Nephron progenitor cell (in vitro differentiated cells): Measurements from ENCODE around the gene ATP10B.

ENCODE experiments used
- DNase-seq: peaks from one replicate; pipeline ENCODE4 v3.0.0; 2021
- H3K27ac Mint-ChIP-seq: 2 replicates; pipeline ENCODE4 v1.8.0; 2021; ENCODE audit warnings: mild to moderate bottlenecking, moderate library complexity, mixed read lengths
- H3K27me3 Mint-ChIP-seq: 2 replicates; pipeline ENCODE4 v1.8.0; 2021; ENCODE audit warnings: mild to moderate bottlenecking, low read depth, mixed read lengths; ENCODE audit not compliant: poor library complexity
- H3K36me3 Mint-ChIP-seq: 2 replicates; pipeline ENCODE4 v1.8.0; 2021; ENCODE audit warnings: low read depth, mixed read lengths
- H3K4me1 Mint-ChIP-seq: 2 replicates; pipeline ENCODE4 v1.8.0; 2021; ENCODE audit warnings: mixed read lengths
- H3K4me3 Mint-ChIP-seq: 2 replicates; pipeline ENCODE4 v1.8.0; 2021; ENCODE audit warnings: mild to moderate bottlenecking, moderate library complexity, mixed read lengths
- H3K9me3 Mint-ChIP-seq: 2 replicates; pipeline ENCODE4 v1.8.0; 2021; ENCODE audit warnings: mild to moderate bottlenecking, moderate library complexity, mixed read lengths
- TF ChIP-seq, protein P1 (sequence below): fragments of 200-600 bp; sonication (generic); IDR thresholded peaks from 2 replicates; pipeline ENCODE4 v1.5.0; 2021; ENCODE audit warnings: antibody characterized with exemption

The ATP10B gene

DNA sequence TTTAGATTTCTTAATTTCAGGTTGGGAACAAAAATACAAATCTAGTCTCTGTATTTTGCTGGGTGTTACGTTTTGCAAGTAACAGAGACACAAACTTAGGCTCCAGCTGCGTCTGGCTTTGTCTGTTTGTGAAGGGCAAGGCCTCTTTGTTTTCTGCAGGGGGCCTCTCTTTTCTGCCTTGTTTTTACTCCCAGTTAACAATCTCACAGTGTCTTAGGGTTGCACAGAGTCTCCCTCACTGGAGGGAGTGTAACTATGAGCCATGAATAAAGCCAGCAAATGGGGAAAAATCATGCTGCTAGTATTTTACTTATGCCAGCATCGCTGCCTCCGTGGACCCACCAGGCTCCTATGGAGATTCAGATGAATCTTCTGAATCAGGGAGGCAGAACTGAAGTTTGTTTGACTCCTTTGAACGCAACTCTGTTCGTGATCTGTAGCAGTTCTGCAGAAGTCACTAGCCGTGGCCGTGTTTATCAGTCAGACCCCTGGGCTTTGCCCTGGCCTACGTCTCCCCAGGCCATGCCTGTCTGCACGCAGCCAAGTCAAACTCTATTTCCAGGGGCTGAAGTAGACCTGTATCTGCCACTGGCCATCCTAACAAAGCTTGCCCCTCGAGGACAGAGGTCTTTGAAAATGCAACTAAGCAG lies 77.2 kb downstream of the ATP10B start:
- Mint-ChIP-seq H3K4me1 (peaks cover 26% of the 10 kb centered on the region), H3K4me3 (no peak overlapping the region), H3K36me3 (no peaks in the 10 kb centered on the region), H3K27ac (peak overlapping the region; percentile 92), H3K9me3 (no peaks in the 10 kb centered on the region), H3K27me3 (peaks cover 4% of the 10 kb centered on the region)
- no peak for DNase-seq
- TF ChIP-seq, protein P1, sequence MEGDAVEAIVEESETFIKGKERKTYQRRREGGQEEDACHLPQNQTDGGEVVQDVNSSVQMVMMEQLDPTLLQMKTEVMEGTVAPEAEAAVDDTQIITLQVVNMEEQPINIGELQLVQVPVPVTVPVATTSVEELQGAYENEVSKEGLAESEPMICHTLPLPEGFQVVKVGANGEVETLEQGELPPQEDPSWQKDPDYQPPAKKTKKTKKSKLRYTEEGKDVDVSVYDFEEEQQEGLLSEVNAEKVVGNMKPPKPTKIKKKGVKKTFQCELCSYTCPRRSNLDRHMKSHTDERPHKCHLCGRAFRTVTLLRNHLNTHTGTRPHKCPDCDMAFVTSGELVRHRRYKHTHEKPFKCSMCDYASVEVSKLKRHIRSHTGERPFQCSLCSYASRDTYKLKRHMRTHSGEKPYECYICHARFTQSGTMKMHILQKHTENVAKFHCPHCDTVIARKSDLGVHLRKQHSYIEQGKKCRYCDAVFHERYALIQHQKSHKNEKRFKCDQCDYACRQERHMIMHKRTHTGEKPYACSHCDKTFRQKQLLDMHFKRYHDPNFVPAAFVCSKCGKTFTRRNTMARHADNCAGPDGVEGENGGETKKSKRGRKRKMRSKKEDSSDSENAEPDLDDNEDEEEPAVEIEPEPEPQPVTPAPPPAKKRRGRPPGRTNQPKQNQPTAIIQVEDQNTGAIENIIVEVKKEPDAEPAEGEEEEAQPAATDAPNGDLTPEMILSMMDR: no peak

GRCh38 chr5:160773646-160774410 lies 78.2 kb downstream of the ATP10B start:
- Mint-ChIP-seq H3K4me3 (no peak overlapping the region), H3K27me3 (peaks cover 3% of the 10 kb centered on the region), H3K36me3 (no peaks in the 10 kb centered on the region), H3K27ac (peak overlapping the region; percentile 92), H3K9me3 (no peaks in the 10 kb centered on the region), H3K4me1 (peaks cover 26% of the 10 kb centered on the region)
- TF ChIP-seq, protein P1: no peak
- no peak for DNase-seq

- H3K9me3 Mint-ChIP-seq: no peaks in the 10 kb centered on the region
- H3K4me1 Mint-ChIP-seq: peaks cover 26% of the 10 kb centered on the region
- DNase-seq: no peak
- H3K27me3 Mint-ChIP-seq: peaks cover 3% of the 10 kb centered on the region
- no peaks in the 10 kb centered on the region for H3K36me3 Mint-ChIP-seq
- H3K4me3 Mint-ChIP-seq: no peak overlapping the region
- TF ChIP-seq, protein P1: no peak
- no peak overlapping the region for H3K27ac Mint-ChIP-seq
Measured at GRCh38 chr5:160772854-160773253, 79.2 kb downstream of the ATP10B start.

GRCh38 chr5:160770718-160771117 lies 81.3 kb downstream of the ATP10B start:
- TF ChIP-seq, protein P1: no peak
- Mint-ChIP-seq H3K9me3 (no peaks in the 10 kb centered on the region), H3K4me1 (peaks cover 26% of the 10 kb centered on the region), H3K27ac (no peak overlapping the region), H3K36me3 (no peaks in the 10 kb centered on the region), H3K4me3 (no peak overlapping the region), H3K27me3 (peaks cover 3% of the 10 kb centered on the region)
- DNase-seq: no peak

GRCh38 chr5:160769301-160769700 lies 82.7 kb downstream of the ATP10B start:
- Mint-ChIP-seq H3K27ac (no peak overlapping the region), H3K27me3 (no peaks in the 10 kb centered on the region), H3K4me1 (peaks cover 18% of the 10 kb centered on the region), H3K4me3 (no peak overlapping the region), H3K36me3 (no peaks in the 10 kb centered on the region), H3K9me3 (no peaks in the 10 kb centered on the region)
- no peak for DNase-seq
- TF ChIP-seq, protein P1: no peak
